PC-9 (cell line): ENCODE measurements around the gene CCDC93. TPM values are rescaled to one million over a fixed set of nuclear protein-coding genes. Genes with fewer than 3 reads are reported as not detected.
A peak's percentile ranks its signal among the peaks of the same experiment; 100 is the strongest.

Source experiments
- BruUV-seq: library from RNA; stranded (reverse); fragments of 400-500 nt; replicated peaks from 2 replicates; lab custom pipeline; 2021; lab: Mats Ljungman, UMichigan
- CTCF ChIA-PET: fragments of 300-600 bp; sonication (Branson Sonifier 250); formaldehyde crosslinking; loops from one replicate; lab custom pipeline; 2022; ENCODE audit warnings: antibody characterized with exemption; lab: Charles Lee
- POLR2A ChIA-PET: fragments of 300-600 bp; sonication (Branson Sonifier 250); formaldehyde crosslinking; loops from one replicate; lab custom pipeline; 2022; ENCODE audit warnings: antibody characterized with exemption; ENCODE audit not compliant: unreplicated experiment; lab: Charles Lee
- DNase-seq, 2 experiments: peaks; one replicate each; pipeline versions ENCODE4 v3.0.0 to v3.0.0-alpha.2; 2015 to 2022; ENCODE audit warnings: mixed read lengths in 1 of 2
- H2AFZ ChIP-seq: fragments of 200-600 bp; sonication (generic); 2 replicates; pipeline ENCODE4 v1.8.1; 2017; ENCODE audit warnings: antibody characterized with exemption
- H3F3A ChIP-seq: fragments of 200-600 bp; sonication (generic); 2 replicates; pipeline ENCODE4 v1.8.1; 2017; ENCODE audit warnings: antibody characterized with exemption, mild to moderate bottlenecking, low read depth; ENCODE audit not compliant: insufficient read depth
- H3K27ac ChIP-seq: fragments of 200-600 bp; sonication (generic); 2 replicates; pipeline ENCODE4 v1.6.1; 2016; ENCODE audit warnings: mixed run types
- H3K27me3 ChIP-seq: fragments of 200-600 bp; sonication (generic); 2 replicates; pipeline ENCODE4 v1.6.1; 2016; ENCODE audit warnings: low read depth, mixed run types; ENCODE audit not compliant: insufficient read depth
- H3K36me3 ChIP-seq: fragments of 200-600 bp; sonication (generic); 2 replicates; pipeline ENCODE4 v1.6.1; 2016; ENCODE audit warnings: low read depth, mixed run types
- H3K4me1 ChIP-seq: fragments of 200-600 bp; sonication (generic); replicated peaks from 2 replicates; pipeline ENCODE4 v1.6.1; 2016; ENCODE audit warnings: mixed run types; ENCODE audit not compliant: insufficient read depth
- H3K4me2 ChIP-seq: fragments of 200-600 bp; sonication (generic); 2 replicates; pipeline ENCODE4 v1.6.1; 2017; ENCODE audit warnings: mixed run types
- H3K4me3 ChIP-seq: fragments of 200-600 bp; sonication (generic); 2 replicates; pipeline ENCODE4 v1.6.1; 2016; ENCODE audit warnings: mixed run types
- H3K79me2 ChIP-seq: fragments of 200-600 bp; sonication (generic); 2 replicates; pipeline ENCODE4 v1.6.1; 2017; ENCODE audit warnings: low read depth, mixed run types
- H3K9me2 ChIP-seq: fragments of 200-600 bp; sonication (generic); 2 replicates; pipeline ENCODE4 v1.8.1; 2017; ENCODE audit warnings: mild to moderate bottlenecking; ENCODE audit not compliant: insufficient read depth
- H3K9me3 ChIP-seq: fragments of 200-600 bp; sonication (generic); 2 replicates; pipeline ENCODE4 v1.8.1; 2016; ENCODE audit warnings: low read depth; ENCODE audit not compliant: insufficient read depth
- H4K20me1 ChIP-seq: fragments of 200-600 bp; sonication (generic); 2 replicates; pipeline ENCODE4 v1.8.1; 2017; ENCODE audit not compliant: insufficient read depth
- EZH2 ChIP-seq: fragments of 200-600 bp; sonication (generic); IDR thresholded peaks from 2 replicates; pipeline ENCODE4 v1.8.0; 2017; ENCODE audit warnings: antibody characterized with exemption, low read depth
- intact Hi-C: fragments of 100-400 bp; cut with micrococcal nuclease; formaldehyde crosslinking; loops from one replicate; pipeline ENCODE4 v1.10.0; 2022; ENCODE audit not compliant: unreplicated experiment
- total RNA-seq: library from RNA; stranded (reverse); gene quantifications from 2 replicates; pipeline ENCODE4 v1.2.3, GENCODE V29; 2021
- TF ChIP-seq, protein P1 (sequence below): fragments of 200-600 bp; sonication (generic); conservative IDR thresholded peaks from 2 replicates; pipeline ENCODE4 v1.6.1; 2017; ENCODE audit warnings: mixed run types, antibody characterized with exemption, mild to moderate bottlenecking, moderate library complexity

The CCDC93 gene
- total RNA-seq, 1 experiment from 2014 or later, result 31.3 TPM

DNA sequence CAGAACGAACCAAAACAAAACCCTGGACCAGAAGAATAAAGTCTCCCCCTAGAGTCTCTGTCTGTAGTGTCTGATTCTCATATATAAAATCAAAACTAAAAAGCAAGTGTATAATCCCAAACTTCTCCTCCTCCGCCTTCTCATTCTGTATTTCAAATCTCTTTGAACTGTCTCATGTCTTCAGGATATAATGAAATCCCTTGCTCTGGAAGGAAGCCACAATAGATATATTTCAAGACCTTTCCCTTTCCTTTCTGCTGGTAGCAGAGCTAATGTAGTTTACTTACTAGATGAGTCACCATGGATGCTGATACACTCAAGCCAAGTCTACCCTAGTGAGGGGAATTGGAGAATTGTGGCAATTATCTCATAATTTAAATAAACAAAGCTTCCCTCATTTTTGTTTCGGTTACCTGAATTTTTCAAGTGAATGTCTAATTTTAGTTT, 33.5 kb upstream of the CCDC93 start:
- no peaks in the 10 kb centered on the region for H4K20me1 ChIP-seq
- peak overlapping the region; percentile 71 for H3K27ac ChIP-seq
- peaks cover 52% of the 10 kb centered on the region for H3K4me1 ChIP-seq
- BruUV-seq, result no TSS peak
- POLR2A ChIA-PET, result interaction anchor here (0.6 to 0.7 kb wide), 6 partner anchors 38 to 161 kb away, joined by 3 to 7 read pairs (median 3); no protein-coding TSS in a partner anchor
- no peaks in the 10 kb centered on the region for H3K9me3 ChIP-seq
- H3K4me2 ChIP-seq, result peak overlapping the region; percentile 57
- H2AFZ ChIP-seq, result 0 out of 2 replicates have a peak overlapping the region, but pooled peaks have one; percentile 23
- no peaks in the 10 kb centered on the region; the same call in 1 of the 2 replicates for H3K9me2 ChIP-seq
- CTCF ChIA-PET, result interaction anchor here (0.7 to 1.9 kb wide), 12 partner anchors 21 to 808 kb away, joined by 3 to 14 read pairs (median 4); no protein-coding TSS in a partner anchor
- H3F3A ChIP-seq, result peaks cover 19% of the 10 kb centered on the region
- no peaks in the 10 kb centered on the region for H3K79me2 ChIP-seq
- no peaks in the 10 kb centered on the region for H3K36me3 ChIP-seq
- peak in 1 of 2 experiments; percentile 78 for DNase-seq
- no peak for TF ChIP-seq EZH2
- TF ChIP-seq, protein P1, sequence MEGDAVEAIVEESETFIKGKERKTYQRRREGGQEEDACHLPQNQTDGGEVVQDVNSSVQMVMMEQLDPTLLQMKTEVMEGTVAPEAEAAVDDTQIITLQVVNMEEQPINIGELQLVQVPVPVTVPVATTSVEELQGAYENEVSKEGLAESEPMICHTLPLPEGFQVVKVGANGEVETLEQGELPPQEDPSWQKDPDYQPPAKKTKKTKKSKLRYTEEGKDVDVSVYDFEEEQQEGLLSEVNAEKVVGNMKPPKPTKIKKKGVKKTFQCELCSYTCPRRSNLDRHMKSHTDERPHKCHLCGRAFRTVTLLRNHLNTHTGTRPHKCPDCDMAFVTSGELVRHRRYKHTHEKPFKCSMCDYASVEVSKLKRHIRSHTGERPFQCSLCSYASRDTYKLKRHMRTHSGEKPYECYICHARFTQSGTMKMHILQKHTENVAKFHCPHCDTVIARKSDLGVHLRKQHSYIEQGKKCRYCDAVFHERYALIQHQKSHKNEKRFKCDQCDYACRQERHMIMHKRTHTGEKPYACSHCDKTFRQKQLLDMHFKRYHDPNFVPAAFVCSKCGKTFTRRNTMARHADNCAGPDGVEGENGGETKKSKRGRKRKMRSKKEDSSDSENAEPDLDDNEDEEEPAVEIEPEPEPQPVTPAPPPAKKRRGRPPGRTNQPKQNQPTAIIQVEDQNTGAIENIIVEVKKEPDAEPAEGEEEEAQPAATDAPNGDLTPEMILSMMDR, result no peak
- no peak overlapping the region for H3K4me3 ChIP-seq
- H3K27me3 ChIP-seq, result no peaks in the 10 kb centered on the region
- intact Hi-C loops, result loop anchor here (1.0 to 5.0 kb wide), 7 partner anchors 14 to 155 kb away; no protein-coding TSS in a partner anchor

DNA sequence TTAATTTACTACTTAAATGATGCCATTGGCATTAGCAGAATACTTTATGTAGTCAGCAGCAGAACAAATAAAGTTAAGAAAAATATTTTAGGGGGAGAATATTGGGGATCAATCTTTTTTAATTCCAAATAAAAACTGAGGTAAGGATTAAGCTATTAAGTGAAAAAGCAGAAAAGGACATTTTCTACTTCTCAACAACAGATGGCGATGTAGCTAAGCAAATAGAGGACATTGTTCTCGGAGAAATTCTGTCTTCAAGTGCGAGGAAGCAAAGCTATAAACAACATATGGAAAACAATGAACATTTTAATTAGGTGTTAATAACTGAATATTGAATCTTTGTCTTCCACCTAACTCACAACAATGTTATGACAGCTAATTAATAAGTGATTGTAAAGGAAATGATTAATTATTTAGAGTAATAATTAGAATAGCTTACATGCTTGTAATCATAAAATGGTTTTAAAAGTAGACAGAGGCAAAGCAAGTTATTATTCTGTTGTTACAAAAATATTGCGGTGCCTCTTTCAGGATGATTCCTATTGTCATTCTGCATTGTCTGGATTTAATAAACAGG, 32.9 kb upstream of the CCDC93 start:
- no peaks in the 10 kb centered on the region; the same call in 1 of the 2 replicates for H3K9me2 ChIP-seq
- no peaks in the 10 kb centered on the region for H3K27me3 ChIP-seq
- peaks cover 52% of the 10 kb centered on the region for H3K4me1 ChIP-seq
- ChIA-PET POLR2A (interaction anchor here (0.6 to 0.7 kb wide), 5 partner anchors 40 to 1319 kb away, joined by 3 to 7 read pairs (median 5); no protein-coding TSS in a partner anchor), CTCF (interaction anchor here (0.5 to 1.9 kb wide), 16 partner anchors 14 to 1695 kb away, joined by 3 to 14 read pairs (median 5); no protein-coding TSS in a partner anchor)
- H3K27ac ChIP-seq, result peak overlapping the region; percentile 71
- H3K4me2 ChIP-seq, result peak overlapping the region; percentile 57
- no peaks in the 10 kb centered on the region for H3K9me3 ChIP-seq
- no TSS peak for BruUV-seq
- intact Hi-C loops, result loop anchor here (1.0 to 5.0 kb wide), 11 partner anchors 15 to 809 kb away; no protein-coding TSS in a partner anchor
- H3F3A ChIP-seq, result peaks cover 19% of the 10 kb centered on the region
- no peaks in the 10 kb centered on the region for H4K20me1 ChIP-seq
- no peak overlapping the region for H3K4me3 ChIP-seq
- TF ChIP-seq, protein P1, result peak; percentile 88
- TF ChIP-seq EZH2, result no peak
- H2AFZ ChIP-seq, result 0 out of 2 replicates have a peak overlapping the region, but pooled peaks have one; percentile 23
- no peaks in the 10 kb centered on the region for H3K79me2 ChIP-seq
- no peaks in the 10 kb centered on the region for H3K36me3 ChIP-seq
- peak in 1 of 2 experiments; percentile 62 for DNase-seq

DNA sequence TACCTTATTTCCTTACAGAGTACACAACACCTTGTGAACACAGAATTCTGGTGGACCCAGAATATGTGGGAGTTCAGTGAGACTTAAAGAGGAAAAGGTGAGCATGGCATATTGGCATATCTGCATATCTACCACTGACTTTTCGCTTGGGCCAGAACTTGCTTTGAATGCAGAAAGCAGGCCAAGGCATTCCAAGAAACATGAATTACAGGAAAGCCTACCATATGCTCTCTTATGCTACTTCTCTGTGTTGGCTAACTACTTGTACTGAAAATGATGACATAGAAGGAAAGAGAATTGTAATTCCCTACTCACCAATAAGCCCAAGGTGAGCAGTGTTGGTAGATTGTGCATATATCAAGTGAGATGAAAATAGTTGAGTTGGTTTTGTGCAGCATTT, 31.4 kb upstream of the CCDC93 start:
- Histone ChIP-seq H3K79me2 (no peaks in the 10 kb centered on the region), H3K4me3 (no peak overlapping the region), H3K9me2 (no peaks in the 10 kb centered on the region; the same call in 1 of the 2 replicates), H4K20me1 (no peaks in the 10 kb centered on the region), H2AFZ (no peak overlapping the region), H3K27ac (no peak overlapping the region), H3K36me3 (no peaks in the 10 kb centered on the region), H3K9me3 (no peaks in the 10 kb centered on the region), H3K4me2 (no peak overlapping the region), H3F3A (peaks cover 19% of the 10 kb centered on the region), H3K4me1 (peaks cover 46% of the 10 kb centered on the region), H3K27me3 (no peaks in the 10 kb centered on the region)
- POLR2A ChIA-PET, result no interaction called here
- TF ChIP-seq, protein P1, result no peak
- TF ChIP-seq EZH2, result no peak
- CTCF ChIA-PET, result no interaction called here
- BruUV-seq, result no TSS peak
- intact Hi-C loops, result loop anchor here (5.0 kb wide), 2 partner anchors 122 to 157 kb away; no protein-coding TSS in a partner anchor
- DNase-seq, result no peak
